GM12878 (cell line): Measurements from ENCODE around the gene CLEC4D.

Source experiments
- BRCA1 ChIP-seq: IDR thresholded peaks from 2 replicates; pipeline ENCODE4 v1.6.1; 2011; ENCODE audit warnings: low read depth, low read length, improper control_type of control experiment
- FOXK2 ChIP-seq: fragments of 450-650 bp; IDR thresholded peaks from 2 replicates; pipeline ENCODE4 v1.6.1; 2017; ENCODE audit warnings: mild to moderate bottlenecking, moderate library complexity
- NFIC ChIP-seq: IDR thresholded peaks from 2 replicates; pipeline ENCODE4 v1.6.1; 2012; ENCODE audit warnings: low read depth, mild to moderate bottlenecking, inconsistent platforms, low read length, moderate library complexity
- POLR2A ChIP-seq: IDR thresholded peaks from 2 replicates; pipeline ENCODE4 v1.6.1; 2011; ENCODE audit warnings: low read depth, mild to moderate bottlenecking, low read length
- RFX5 ChIP-seq: IDR thresholded peaks from 2 replicates; pipeline ENCODE4 v1.6.1; 2011; ENCODE audit warnings: low read depth, low read length, improper control_type of control experiment
- SIN3A ChIP-seq: IDR thresholded peaks from 2 replicates; pipeline ENCODE4 v1.6.1; 2012; ENCODE audit warnings: low read depth, low read length, improper control_type of control experiment
- STAT1 ChIP-seq: fragments of 450-650 bp; conservative IDR thresholded peaks from 2 replicates; pipeline ENCODE4 v1.6.1; 2014; ENCODE audit warnings: antibody characterized with exemption, mild to moderate bottlenecking
- YY1 ChIP-seq: IDR thresholded peaks from 2 replicates; pipeline ENCODE4 v1.6.1; 2011; ENCODE audit warnings: low read depth, mild to moderate bottlenecking, low read length
- TF ChIP-seq, protein P1 (sequence below), 3 experiments: IDR thresholded peaks in 2 of 3; conservative IDR thresholded peaks in 1 of 3; 2 replicates each; pipeline ENCODE4 v1.5.1; 2011; ENCODE audit warnings: low read depth in 3 of 3, low read length in 3 of 3, mild to moderate bottlenecking in 3 of 3, control low read depth in 2 of 3, moderate library complexity in 2 of 3, inconsistent platforms in 1 of 3, mixed read lengths in 1 of 3; ENCODE audit not compliant: control insufficient read depth in 2 of 3, insufficient read depth in 1 of 3; ENCODE audit errors: extremely low read depth in 1 of 3

DNA sequence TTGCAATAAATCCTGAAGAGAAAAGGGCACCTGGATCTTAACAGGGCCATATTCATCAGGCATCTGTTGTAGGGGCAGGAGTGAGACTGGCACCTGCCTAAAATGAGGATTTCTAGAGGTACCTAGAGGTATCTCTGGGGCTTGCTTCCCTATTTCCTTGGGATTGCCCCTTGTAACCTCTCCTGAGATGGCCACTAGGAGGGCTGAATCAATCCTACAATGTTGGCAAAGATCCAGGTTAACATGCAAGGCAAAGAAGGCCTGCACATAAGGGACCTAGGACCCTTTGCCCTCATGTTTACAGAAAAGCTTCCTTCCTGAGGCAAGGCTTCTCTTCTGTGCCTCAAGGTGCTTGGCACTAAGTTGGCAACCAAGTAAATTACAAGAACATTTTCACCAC lies 53.2 kb downstream of the CLEC4D start:
- no peak for TF ChIP-seq YY1
- TF ChIP-seq SIN3A, result no peak
- TF ChIP-seq, protein P1, sequence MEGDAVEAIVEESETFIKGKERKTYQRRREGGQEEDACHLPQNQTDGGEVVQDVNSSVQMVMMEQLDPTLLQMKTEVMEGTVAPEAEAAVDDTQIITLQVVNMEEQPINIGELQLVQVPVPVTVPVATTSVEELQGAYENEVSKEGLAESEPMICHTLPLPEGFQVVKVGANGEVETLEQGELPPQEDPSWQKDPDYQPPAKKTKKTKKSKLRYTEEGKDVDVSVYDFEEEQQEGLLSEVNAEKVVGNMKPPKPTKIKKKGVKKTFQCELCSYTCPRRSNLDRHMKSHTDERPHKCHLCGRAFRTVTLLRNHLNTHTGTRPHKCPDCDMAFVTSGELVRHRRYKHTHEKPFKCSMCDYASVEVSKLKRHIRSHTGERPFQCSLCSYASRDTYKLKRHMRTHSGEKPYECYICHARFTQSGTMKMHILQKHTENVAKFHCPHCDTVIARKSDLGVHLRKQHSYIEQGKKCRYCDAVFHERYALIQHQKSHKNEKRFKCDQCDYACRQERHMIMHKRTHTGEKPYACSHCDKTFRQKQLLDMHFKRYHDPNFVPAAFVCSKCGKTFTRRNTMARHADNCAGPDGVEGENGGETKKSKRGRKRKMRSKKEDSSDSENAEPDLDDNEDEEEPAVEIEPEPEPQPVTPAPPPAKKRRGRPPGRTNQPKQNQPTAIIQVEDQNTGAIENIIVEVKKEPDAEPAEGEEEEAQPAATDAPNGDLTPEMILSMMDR (IDR thresholded peaks at IDR 0.05 in 2 of 3, conservative IDR thresholded peaks at IDR 0.05 in 1 of 3; ENCODE audit: control insufficient read depth in 2 of 3, extremely low read depth in 1 of 3, insufficient read depth in 1 of 3, low read depth in 3 of 3, low read length in 3 of 3), result no peak
- TF ChIP-seq FOXK2, result no peak
- TF ChIP-seq STAT1, result no peak
- TF ChIP-seq POLR2A, result no peak
- TF ChIP-seq RFX5, result no peak
- TF ChIP-seq BRCA1, result no peak
- no peak for TF ChIP-seq NFIC
